ENCODE data around the gene CPZ.

CPZ gene

DNA sequence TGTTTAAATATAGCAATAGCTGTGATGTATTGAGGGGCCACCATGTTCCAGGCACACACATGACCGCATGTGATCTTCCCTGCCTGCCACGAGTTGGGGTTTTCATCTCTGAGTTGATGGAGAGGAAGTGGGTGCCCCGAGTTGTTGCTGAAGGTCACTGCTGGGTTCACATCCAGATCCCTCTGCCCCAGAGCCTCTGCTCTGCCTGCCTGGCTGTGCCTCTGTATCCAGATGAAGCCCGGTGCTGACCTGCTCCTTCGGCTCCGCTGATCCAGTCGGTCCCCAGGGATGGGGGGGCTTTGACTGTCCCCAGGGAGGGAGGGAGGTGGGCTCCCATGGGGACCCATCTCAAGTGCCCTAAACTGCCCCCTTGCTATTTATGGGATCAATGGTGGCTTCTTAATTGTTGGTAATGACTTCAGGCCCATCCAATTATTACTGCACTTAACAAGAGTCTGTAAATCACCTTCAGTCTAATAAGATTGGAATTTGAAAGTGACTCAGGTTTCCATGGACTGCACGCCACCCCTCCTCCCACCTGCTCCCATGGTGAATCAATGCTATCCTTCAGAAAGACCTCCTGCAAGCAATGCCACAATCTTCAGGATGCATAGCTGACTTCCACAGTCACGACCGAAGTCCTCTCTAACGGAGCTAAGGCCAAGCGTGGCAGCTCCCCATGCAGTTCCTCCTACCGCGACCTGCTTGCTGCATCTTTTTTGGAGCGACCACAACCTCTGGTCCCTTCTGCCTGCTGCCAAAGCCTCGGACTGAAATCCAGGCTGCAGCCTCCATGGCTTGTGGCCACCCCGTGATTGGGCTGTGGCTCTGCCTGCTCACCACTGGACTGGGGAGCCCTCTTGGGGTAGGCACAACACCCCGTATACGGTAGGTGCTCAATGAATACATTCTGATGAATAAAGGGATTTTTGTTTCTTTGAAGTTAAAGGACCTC, 73.1 kb downstream of the CPZ start:
- Histone ChIP-seq H2AFZ (no peak overlapping the region), H3K9ac (no peak overlapping the region), H3K27ac (no peak overlapping the region), H3K4me1 (no peaks in the 10 kb centered on the region), H3K79me2 (no peaks in the 10 kb centered on the region), H3K36me3 (ENCODE audit: control insufficient read depth, insufficient read depth, low read length) (no peaks in the 10 kb centered on the region), H3K9me3 (ENCODE audit: control insufficient read depth, low read length) (no peaks in the 10 kb centered on the region), H3K4me2 (ENCODE audit: low read length) (no peak overlapping the region), H3K4me3 (ENCODE audit: low read depth, low read length) (no peak overlapping the region), H3K27me3 (ENCODE audit: control insufficient read depth, insufficient read depth, low read length) (no peaks in the 10 kb centered on the region)
- TF ChIP-seq, protein P1, sequence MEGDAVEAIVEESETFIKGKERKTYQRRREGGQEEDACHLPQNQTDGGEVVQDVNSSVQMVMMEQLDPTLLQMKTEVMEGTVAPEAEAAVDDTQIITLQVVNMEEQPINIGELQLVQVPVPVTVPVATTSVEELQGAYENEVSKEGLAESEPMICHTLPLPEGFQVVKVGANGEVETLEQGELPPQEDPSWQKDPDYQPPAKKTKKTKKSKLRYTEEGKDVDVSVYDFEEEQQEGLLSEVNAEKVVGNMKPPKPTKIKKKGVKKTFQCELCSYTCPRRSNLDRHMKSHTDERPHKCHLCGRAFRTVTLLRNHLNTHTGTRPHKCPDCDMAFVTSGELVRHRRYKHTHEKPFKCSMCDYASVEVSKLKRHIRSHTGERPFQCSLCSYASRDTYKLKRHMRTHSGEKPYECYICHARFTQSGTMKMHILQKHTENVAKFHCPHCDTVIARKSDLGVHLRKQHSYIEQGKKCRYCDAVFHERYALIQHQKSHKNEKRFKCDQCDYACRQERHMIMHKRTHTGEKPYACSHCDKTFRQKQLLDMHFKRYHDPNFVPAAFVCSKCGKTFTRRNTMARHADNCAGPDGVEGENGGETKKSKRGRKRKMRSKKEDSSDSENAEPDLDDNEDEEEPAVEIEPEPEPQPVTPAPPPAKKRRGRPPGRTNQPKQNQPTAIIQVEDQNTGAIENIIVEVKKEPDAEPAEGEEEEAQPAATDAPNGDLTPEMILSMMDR (IDR thresholded peaks at IDR 0.05), result no peak

GRCh38 chr4:8666581-8666980, 74.0 kb downstream of the CPZ start:
- Histone ChIP-seq H3K36me3 (ENCODE audit: control insufficient read depth, insufficient read depth, low read length) (no peaks in the 10 kb centered on the region), H3K4me1 (no peaks in the 10 kb centered on the region), H3K4me2 (ENCODE audit: low read length) (no peak overlapping the region), H2AFZ (no peak overlapping the region), H3K79me2 (no peaks in the 10 kb centered on the region), H3K27ac (no peak overlapping the region), H3K9me3 (ENCODE audit: control insufficient read depth, low read length) (no peaks in the 10 kb centered on the region), H3K4me3 (ENCODE audit: low read depth, low read length) (no peak overlapping the region), H3K9ac (no peak overlapping the region), H3K27me3 (ENCODE audit: control insufficient read depth, insufficient read depth, low read length) (no peaks in the 10 kb centered on the region)
- TF ChIP-seq, protein P1 (IDR thresholded peaks at IDR 0.05), result no peak
